ENCODE data around the gene CARD9.

CARD9 gene

GRCh38 chr9:136318776-136319241 is 54.7 kb downstream of the CARD9 start:
- no peak for DNase-seq

GRCh38 chr9:136318111-136318775 is 55.2 kb downstream of the CARD9 start:
- DNase-seq = no peak

- no peak for DNase-seq
These were observed 55.8 kb downstream of the CARD9 start for GRCh38 chr9:136317695-136318094.

GRCh38 chr9:136316896-136317676 is 56.4 kb downstream of the CARD9 start:
- no peak for DNase-seq

- no peak for DNase-seq
These were observed 57.2 kb downstream of the CARD9 start for GRCh38 chr9:136316271-136316751.

GRCh38 chr9:136314944-136315343 is 58.5 kb downstream of the CARD9 start:
- DNase-seq = no peak

- DNase-seq = no peak
These were observed 59.4 kb downstream of the CARD9 start for GRCh38 chr9:136314056-136314416.

All from NCI-H748 treated with DMSO at 0.1 percent for 48 hours (cell line).